Mucosa of descending colon (tissue), 3 donors: Measurements from ENCODE around the gene MUSTN1. TPM values are rescaled to one million over a fixed set of nuclear protein-coding genes. Genes with fewer than 3 reads are reported as not detected.

Experiments
- ATAC-seq: fragments of 200-7000 bp; cut with Tn5 transposase; one replicate; pipeline ENCODE4 v1.9.1; 2020; ENCODE audit warnings: mild to moderate bottlenecking, moderate library complexity
- DNase-seq, 3 donors: peaks; one replicate each; pipeline ENCODE4 v3.0.0-alpha.2; 2020
- H3K36me3 ChIP-seq: fragments of 200-600 bp; one replicate; pipeline ENCODE4 v1.8.0; 2021; ENCODE audit warnings: low read depth, mild to moderate bottlenecking
- H3K4me1 ChIP-seq: fragments of 200-600 bp; one replicate; pipeline ENCODE4 v1.8.0; 2021; ENCODE audit warnings: low read depth, mild to moderate bottlenecking
- H3K4me3 ChIP-seq: fragments of 200-600 bp; one replicate; pipeline ENCODE4 v1.8.0; 2021; ENCODE audit warnings: mild to moderate bottlenecking
- H3K9me3 ChIP-seq: fragments of 200-600 bp; one replicate; pipeline ENCODE4 v1.8.0; 2021; ENCODE audit warnings: mild to moderate bottlenecking
- intact Hi-C, 2 donors: fragments of 100-400 bp; cut with DNase I in 1 of 2; cut with micrococcal nuclease in 1 of 2; formaldehyde crosslinking; loops; one replicate each; pipeline versions ENCODE4 v1.11.0 to v1.11.1; 2022; cut with DNase I, micrococcal nuclease
- total RNA-seq, 3 donors: library from RNA; stranded (reverse); fragmentation: NEBNext Ultra II Directional in 2 of 3; extraction: Animal tissue kit (Norgen Biotek cat#: 25700) in 2 of 3; gene quantifications; one replicate each; pipeline versions ENCODE4 v1.2.1 to v1.2.4, GENCODE V29; 2021 to 2023
- TF ChIP-seq, protein P1 (sequence below): fragments of 200-600 bp; IDR thresholded peaks from one replicate; pipeline ENCODE4 v1.8.0; 2022; ENCODE audit warnings: antibody characterized with exemption, mild to moderate bottlenecking
- donor health status: DM: no; HTN: no; CAD: no; lungs with moderate emphysema.
- donor health status: DM: no; HTN: no; CAD: no.
- donor health status: DM: no; HTN: yes; CAD: no.

The MUSTN1 gene
- total RNA-seq, 3 donors from 2014 or later: 1.9 to 5.3 (median 4.0) TPM

DNA sequence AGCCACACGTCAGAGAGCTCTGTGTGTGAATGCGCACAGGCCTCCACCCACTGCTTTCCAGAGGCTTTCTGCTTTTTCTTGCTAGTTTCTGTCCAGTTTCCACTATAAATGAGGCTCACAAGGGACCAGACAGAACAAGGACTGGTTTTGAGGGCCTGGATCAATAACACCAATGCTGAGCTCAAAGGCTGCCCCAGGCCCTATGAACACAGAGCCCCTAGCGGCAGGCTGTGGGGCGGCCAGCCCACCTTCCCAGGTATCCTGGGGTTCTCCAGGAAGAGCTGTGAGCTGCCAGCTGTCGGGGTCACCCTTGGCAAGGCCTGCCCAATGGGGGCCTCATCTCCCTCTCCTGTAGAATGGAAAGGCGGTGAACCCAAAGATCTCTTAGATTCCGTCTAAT, 42.4 kb downstream of the MUSTN1 start:
- H3K36me3 ChIP-seq: no peaks in the 10 kb centered on the region
- intact Hi-C loops: no loop called here
- no peak overlapping the region for H3K4me3 ChIP-seq
- H3K4me1 ChIP-seq: no peaks in the 10 kb centered on the region
- DNase-seq: peak in 1 of 3 donors; percentile 24
- no peaks in the 10 kb centered on the region for H3K9me3 ChIP-seq
- no peak for ATAC-seq
- TF ChIP-seq, protein P1, sequence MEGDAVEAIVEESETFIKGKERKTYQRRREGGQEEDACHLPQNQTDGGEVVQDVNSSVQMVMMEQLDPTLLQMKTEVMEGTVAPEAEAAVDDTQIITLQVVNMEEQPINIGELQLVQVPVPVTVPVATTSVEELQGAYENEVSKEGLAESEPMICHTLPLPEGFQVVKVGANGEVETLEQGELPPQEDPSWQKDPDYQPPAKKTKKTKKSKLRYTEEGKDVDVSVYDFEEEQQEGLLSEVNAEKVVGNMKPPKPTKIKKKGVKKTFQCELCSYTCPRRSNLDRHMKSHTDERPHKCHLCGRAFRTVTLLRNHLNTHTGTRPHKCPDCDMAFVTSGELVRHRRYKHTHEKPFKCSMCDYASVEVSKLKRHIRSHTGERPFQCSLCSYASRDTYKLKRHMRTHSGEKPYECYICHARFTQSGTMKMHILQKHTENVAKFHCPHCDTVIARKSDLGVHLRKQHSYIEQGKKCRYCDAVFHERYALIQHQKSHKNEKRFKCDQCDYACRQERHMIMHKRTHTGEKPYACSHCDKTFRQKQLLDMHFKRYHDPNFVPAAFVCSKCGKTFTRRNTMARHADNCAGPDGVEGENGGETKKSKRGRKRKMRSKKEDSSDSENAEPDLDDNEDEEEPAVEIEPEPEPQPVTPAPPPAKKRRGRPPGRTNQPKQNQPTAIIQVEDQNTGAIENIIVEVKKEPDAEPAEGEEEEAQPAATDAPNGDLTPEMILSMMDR: no peak

DNA sequence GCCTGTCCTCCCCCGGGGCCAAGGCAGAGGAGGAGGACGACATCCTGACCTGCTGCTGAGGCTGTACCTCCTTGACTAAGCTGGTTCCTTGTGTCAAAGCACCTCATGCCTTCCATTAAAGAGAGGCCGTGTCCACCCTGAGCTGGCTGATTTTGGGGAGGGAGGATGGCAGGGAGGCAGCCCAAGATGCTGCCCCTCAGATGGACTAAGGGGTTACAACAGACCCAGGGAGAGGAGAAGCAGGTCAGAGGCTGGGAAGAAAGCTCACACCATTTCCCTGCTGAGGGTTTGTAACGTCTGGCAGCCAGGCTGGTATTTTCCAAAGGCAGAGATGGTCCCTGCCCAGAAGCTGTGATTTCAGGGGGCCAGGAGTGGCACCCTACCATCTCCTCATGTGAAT, 42.9 kb downstream of the MUSTN1 start:
- no peaks in the 10 kb centered on the region for H3K9me3 ChIP-seq
- peak in 1 of 3 donors; percentile 9 for DNase-seq
- H3K4me1 ChIP-seq: no peaks in the 10 kb centered on the region
- no peaks in the 10 kb centered on the region for H3K36me3 ChIP-seq
- H3K4me3 ChIP-seq: no peak overlapping the region
- ATAC-seq: no peak
- intact Hi-C loops: no loop called here
- TF ChIP-seq, protein P1: no peak

DNA sequence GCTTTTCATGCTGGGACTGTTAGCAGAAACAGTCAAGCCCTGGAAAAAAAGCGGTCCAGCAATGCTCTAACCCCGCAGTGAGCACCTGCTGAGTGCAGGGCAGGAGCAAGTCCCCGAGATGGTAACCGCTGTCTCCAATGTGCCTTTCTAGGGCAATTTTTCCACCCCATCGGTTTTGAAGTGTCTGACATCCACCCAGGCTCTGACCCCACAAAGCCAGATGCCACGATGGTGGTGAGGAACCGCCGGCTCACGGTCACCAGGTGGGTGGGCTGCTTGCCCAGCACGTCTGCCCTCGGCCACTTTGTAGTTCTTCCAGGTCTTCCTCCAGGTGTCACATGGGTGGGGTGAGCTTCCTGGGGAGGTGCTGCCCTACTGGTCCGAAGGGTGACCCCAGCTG, 43.5 kb downstream of the MUSTN1 start:
- Histone ChIP-seq H3K4me1 (no peaks in the 10 kb centered on the region), H3K4me3 (no peak overlapping the region), H3K36me3 (no peaks in the 10 kb centered on the region), H3K9me3 (no peaks in the 10 kb centered on the region)
- DNase-seq (peak in 1 of 3 donors; percentile 37), ATAC-seq (no peak)
- TF ChIP-seq, protein P1: no peak
- intact Hi-C loops: no loop called here

DNA sequence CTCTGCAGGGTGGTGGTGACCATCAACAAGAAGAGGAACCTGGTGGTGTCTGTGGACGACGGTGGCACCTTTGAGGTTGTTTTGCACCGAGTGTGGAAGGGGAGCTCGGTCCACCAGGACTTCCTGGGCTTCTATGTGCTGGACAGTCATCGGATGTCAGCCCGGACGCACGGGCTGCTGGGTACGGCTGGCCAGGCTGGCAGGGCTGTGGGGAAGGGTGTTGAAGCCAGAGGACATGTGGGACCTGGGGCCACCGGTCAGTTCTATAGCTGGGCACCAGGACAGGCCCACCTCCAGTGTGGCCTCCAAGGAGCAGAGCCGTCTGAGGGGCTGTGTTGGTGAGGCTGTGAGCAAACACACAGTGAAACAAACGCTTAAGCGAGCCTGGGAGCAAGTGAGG, 44.1 kb downstream of the MUSTN1 start:
- ATAC-seq (no peak), DNase-seq (peak in 1 of 3 donors; percentile 19)
- no peaks in the 10 kb centered on the region for H3K36me3 ChIP-seq
- intact Hi-C loops: no loop called here
- H3K4me1 ChIP-seq: no peaks in the 10 kb centered on the region
- H3K4me3 ChIP-seq: no peak overlapping the region
- TF ChIP-seq, protein P1: no peak
- H3K9me3 ChIP-seq: no peaks in the 10 kb centered on the region

DNA sequence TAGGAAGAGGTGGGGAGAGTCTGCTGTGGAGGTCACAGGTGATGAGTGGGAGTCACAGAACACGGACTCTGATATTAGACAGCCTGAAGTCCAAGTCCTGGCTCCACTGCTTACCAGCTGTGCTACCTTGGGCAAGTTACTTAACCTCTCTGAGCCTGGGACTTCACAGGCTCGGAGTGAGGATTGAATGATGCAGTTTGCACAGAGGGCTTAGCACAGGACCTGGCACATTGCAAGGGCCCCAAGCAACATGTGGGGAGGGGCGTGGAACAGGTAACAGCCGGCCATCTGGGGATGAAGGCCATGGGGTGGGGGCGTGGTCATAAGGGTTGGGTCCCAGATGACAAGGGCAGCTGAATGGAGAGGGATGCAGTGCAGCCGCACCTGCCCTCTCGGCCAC, 44.5 kb downstream of the MUSTN1 start:
- ATAC-seq: no peak

More for the DNA sequence above, 44.5 kb downstream of the MUSTN1 start:
- Histone ChIP-seq H3K4me1 (no peaks in the 10 kb centered on the region), H3K36me3 (no peaks in the 10 kb centered on the region), H3K9me3 (no peaks in the 10 kb centered on the region), H3K4me3 (no peak overlapping the region)
- intact Hi-C loops: no loop called here
- DNase-seq: peak in 1 of 3 donors; percentile 32
- TF ChIP-seq, protein P1: no peak
